Esophagus squamous epithelium (tissue), 5 donors: ENCODE results near the gene GGCT. TPM values are rescaled to one million over a fixed set of nuclear protein-coding genes. Genes with fewer than 3 reads are reported as not detected.

Experiments
- DNase-seq: peaks from one replicate; lab custom pipeline; 2025; lab: John Stamatoyannopoulos, UW
- H3K27ac ChIP-seq, 4 donors: fragments of 200-600 bp; sonication (generic); one replicate each; pipeline ENCODE4 v1.5.1; 2016 to 2019; ENCODE audit warnings: mild to moderate bottlenecking in 1 of 4
- H3K27me3 ChIP-seq, 4 donors: fragments of 200-600 bp; sonication (generic); 1 replicate in 3 of 4; 2 replicates in 1 of 4; pipeline versions ENCODE4 v1.5.1 to v1.6.0; 2017 to 2021; ENCODE audit warnings: antibody characterized with exemption in 1 of 4
- H3K36me3 ChIP-seq, 3 donors: fragments of 200-600 bp; sonication (generic); one replicate each; pipeline ENCODE4 v1.5.1; 2016 to 2019
- H3K4me1 ChIP-seq, 3 donors: fragments of 200-600 bp; sonication (generic); one replicate each; pipeline ENCODE4 v1.5.1; 2017 to 2019
- H3K4me3 ChIP-seq, 4 donors: fragments of 200-600 bp; sonication (generic); 1 replicate in 3 of 4; 2 replicates in 1 of 4; pipeline ENCODE4 v1.5.1; 2016 to 2019; ENCODE audit warnings: mild to moderate bottlenecking in 2 of 4, moderate library complexity in 1 of 4
- H3K9me3 ChIP-seq, 3 donors: fragments of 200-600 bp; sonication (generic); one replicate each; pipeline ENCODE4 v1.5.1; 2016 to 2019
- POLR2A ChIP-seq, 4 donors: fragments of 450-650 bp; IDR thresholded peaks; one replicate each; pipeline ENCODE4 v1.6.1; 2017; ENCODE audit warnings: antibody characterized with exemption in 4 of 4, mild to moderate bottlenecking in 4 of 4, moderate library complexity in 3 of 4
- WGBS, 2 donors: methylation state at CpG; one replicate each; pipeline ENCODE4 v1.1.5; 2018; 5-methylcytosine and 5-hydroxymethylcytosine counted together
- intact Hi-C: fragments of 100-400 bp; cut with DNase I; formaldehyde crosslinking; loops from one replicate; pipeline ENCODE4 v1.15.0; 2022
- total RNA-seq, 4 donors: library from RNA; depleted of rRNA; stranded (reverse); fragments of >200 nt; gene quantifications; one replicate each; pipeline ENCODE4 v1.1.0, GENCODE V29; 2016
- TF ChIP-seq, protein P1 (sequence below), 6 experiments: fragments of 450-650 bp in 4 of 6; fragments of 200-600 bp in 2 of 6; sonication (generic) in 2 of 6; IDR thresholded peaks; one replicate each; pipeline ENCODE4 v1.5.1; 2016 to 2019; ENCODE audit warnings: antibody characterized with exemption in 6 of 6, mild to moderate bottlenecking in 4 of 6, moderate library complexity in 4 of 6
- donor health status: DM: yes; HTN: yes; CAD: no.

GGCT gene
- total RNA-seq, 4 donors from 2014 or later: 42.3 to 74.9 (median 63.9) TPM

DNA sequence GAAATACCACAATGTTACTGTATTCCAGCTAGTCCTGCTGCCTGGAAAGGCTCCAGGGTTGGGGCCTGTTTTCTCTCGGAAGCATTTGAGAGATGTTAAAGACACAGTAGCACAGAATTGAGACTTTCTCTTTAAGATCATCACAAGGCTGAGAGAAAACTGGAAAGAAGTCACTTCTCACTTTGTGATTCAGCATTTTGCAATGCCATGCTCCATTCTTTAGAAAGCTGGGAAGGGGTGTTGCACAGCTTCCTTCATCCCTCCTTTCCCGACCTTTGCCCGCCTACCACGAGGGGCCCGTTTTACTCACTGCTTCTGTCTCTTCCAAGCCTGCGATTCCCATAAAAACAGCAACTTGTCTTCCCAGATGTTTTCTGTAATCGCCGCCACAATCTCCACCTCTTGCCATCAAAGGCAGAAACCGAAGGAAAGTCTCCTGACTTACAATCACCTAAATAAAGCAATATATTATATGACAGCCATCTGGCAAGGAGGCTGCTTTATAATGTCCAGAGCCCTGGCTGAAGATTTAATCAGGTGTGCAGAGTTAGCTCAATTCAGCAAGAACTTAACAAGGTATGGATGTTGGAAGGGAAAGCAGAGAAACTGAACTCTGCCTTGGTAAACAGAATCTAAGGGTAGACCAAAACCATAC lies 44.9 kb downstream of the GGCT start:
- Histone ChIP-seq H3K27me3 (no peaks in the 10 kb centered on the region), H3K4me1 (peaks cover 0 to 36% (median 10%) of the 10 kb centered on the region in 3 donors), H3K9me3 (no peaks in the 10 kb centered on the region), H3K36me3 (peaks cover 0 to 43% (median 9%) of the 10 kb centered on the region in 3 donors), H3K4me3 (no peak overlapping the region), H3K27ac (peak overlapping the region in 3 of 4 donors; percentile 47 to 78 (median 58))
- TF ChIP-seq POLR2A (IDR thresholded peaks at IDR 0.05): no peak
- TF ChIP-seq, protein P1, sequence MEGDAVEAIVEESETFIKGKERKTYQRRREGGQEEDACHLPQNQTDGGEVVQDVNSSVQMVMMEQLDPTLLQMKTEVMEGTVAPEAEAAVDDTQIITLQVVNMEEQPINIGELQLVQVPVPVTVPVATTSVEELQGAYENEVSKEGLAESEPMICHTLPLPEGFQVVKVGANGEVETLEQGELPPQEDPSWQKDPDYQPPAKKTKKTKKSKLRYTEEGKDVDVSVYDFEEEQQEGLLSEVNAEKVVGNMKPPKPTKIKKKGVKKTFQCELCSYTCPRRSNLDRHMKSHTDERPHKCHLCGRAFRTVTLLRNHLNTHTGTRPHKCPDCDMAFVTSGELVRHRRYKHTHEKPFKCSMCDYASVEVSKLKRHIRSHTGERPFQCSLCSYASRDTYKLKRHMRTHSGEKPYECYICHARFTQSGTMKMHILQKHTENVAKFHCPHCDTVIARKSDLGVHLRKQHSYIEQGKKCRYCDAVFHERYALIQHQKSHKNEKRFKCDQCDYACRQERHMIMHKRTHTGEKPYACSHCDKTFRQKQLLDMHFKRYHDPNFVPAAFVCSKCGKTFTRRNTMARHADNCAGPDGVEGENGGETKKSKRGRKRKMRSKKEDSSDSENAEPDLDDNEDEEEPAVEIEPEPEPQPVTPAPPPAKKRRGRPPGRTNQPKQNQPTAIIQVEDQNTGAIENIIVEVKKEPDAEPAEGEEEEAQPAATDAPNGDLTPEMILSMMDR (IDR thresholded peaks at IDR 0.05): no peak
- intact Hi-C loops: no loop called here
- no peak for DNase-seq
- WGBS, 2 donors: 57 to 71% methylated on average over 9 of the region's 9 CpGs

DNA sequence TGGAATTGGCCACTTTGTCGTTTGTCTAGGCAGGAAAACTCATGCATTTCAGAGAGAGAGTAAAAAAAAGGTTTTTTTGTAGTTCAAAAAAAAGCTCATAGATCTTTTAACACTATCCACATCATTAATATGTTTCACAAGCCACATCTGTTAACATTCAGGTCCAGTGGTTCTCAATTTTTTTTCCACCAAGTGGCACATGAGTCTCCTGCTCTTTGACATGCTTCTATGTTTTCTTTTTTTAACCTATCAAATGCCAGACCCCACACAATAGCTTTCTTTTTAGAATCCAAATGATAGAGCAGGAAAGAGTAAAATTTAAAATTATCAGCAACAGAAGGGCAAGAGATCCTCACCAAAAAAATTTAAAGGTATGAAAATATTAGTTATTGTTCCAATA lies 46.3 kb downstream of the GGCT start:
- H3K9me3 ChIP-seq: no peaks in the 10 kb centered on the region
- peaks cover 0 to 23% (median 0%) of the 10 kb centered on the region in 3 donors for H3K4me1 ChIP-seq
- no peak overlapping the region for H3K4me3 ChIP-seq
- TF ChIP-seq, protein P1 (IDR thresholded peaks at IDR 0.05): no peak
- TF ChIP-seq POLR2A (IDR thresholded peaks at IDR 0.05): no peak
- no peaks in the 10 kb centered on the region for H3K27me3 ChIP-seq
- DNase-seq: no peak
- H3K27ac ChIP-seq: no peak overlapping the region
- 68 to 75% methylated on average over 1 of the region's 1 CpG for WGBS, 2 donors
- intact Hi-C loops: no loop called here
- H3K36me3 ChIP-seq: peaks cover 0 to 57% (median 9%) of the 10 kb centered on the region in 3 donors

DNA sequence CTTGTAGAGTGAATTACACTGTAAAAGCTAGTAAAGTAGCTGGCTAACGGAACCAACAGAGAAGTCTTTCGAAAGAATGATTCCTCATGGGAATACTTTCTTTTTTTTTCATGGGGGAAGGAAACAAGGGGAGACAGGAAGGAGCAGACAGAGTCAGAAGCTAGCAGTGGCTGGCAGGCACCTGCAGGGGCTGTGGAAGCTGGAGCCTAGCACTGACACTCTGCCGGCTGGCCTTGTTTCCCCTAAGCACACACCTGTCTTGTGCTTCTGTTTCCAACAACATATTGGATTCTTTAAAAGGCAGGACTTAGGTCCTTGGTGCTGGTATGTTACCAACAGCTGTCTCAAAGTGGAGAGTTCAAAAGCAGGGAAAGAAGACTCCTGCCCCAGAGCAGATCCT lies 50.7 kb downstream of the GGCT start:
- H3K9me3 ChIP-seq: no peaks in the 10 kb centered on the region
- intact Hi-C loops: no loop called here
- H3K4me1 ChIP-seq: peaks cover 0 to 8% (median 0%) of the 10 kb centered on the region in 3 donors
- H3K36me3 ChIP-seq: peaks cover 9 to 94% (median 33%) of the 10 kb centered on the region in 3 donors
- no peak for DNase-seq
- no peaks in the 10 kb centered on the region for H3K27me3 ChIP-seq
- no peak overlapping the region for H3K4me3 ChIP-seq
- 68 to 84% methylated on average over 3 of the region's 3 CpGs for WGBS, 2 donors
- no peak overlapping the region for H3K27ac ChIP-seq
- TF ChIP-seq, protein P1 (IDR thresholded peaks at IDR 0.05): no peak
- no peak for TF ChIP-seq POLR2A (IDR thresholded peaks at IDR 0.05)

DNA sequence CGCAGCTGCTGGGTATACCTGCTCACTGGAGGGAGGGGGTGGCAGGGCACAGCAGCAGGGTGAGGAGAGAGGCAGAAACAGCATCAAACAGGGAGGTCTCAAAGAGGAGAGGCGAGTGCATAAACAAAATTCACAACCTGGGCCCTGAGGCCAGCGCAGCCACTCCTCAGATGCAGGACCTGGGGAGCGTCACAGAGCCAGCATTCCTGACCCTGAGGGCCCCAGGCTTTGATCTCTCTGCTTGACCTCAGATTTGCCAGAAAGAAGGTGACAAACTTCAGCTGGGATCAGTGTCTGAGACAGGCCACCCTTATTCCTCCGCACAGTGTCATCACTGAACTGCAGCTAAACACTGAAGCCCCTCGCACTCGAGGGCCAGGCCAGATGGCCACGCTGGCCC lies 51.6 kb downstream of the GGCT start:
- Histone ChIP-seq H3K9me3 (no peaks in the 10 kb centered on the region), H3K27ac (no peak overlapping the region), H3K4me3 (no peak overlapping the region), H3K36me3 (peaks cover 11 to 100% (median 35%) of the 10 kb centered on the region in 3 donors), H3K4me1 (peaks cover 0 to 5% (median 0%) of the 10 kb centered on the region in 3 donors), H3K27me3 (no peaks in the 10 kb centered on the region)
- intact Hi-C loops: no loop called here
- TF ChIP-seq, protein P1 (IDR thresholded peaks at IDR 0.05): no peak
- no peak for TF ChIP-seq POLR2A (IDR thresholded peaks at IDR 0.05)
- DNase-seq: no peak
- WGBS, 2 donors: 96 to 97% methylated on average over 6 to 7 of the region's 8 CpGs

GRCh38 chr7:30452280-30452930 lies 52.2 kb downstream of the GGCT start:
- no peaks in the 10 kb centered on the region for H3K9me3 ChIP-seq

More at GRCh38 chr7:30452280-30452930, 52.2 kb downstream of the GGCT start:
- Histone ChIP-seq H3K27me3 (no peaks in the 10 kb centered on the region), H3K4me1 (peaks cover 0 to 5% (median 0%) of the 10 kb centered on the region in 3 donors), H3K36me3 (peaks cover 15 to 100% (median 39%) of the 10 kb centered on the region in 3 donors), H3K27ac (no peak overlapping the region), H3K4me3 (no peak overlapping the region)
- DNase-seq: no peak
- intact Hi-C loops: no loop called here
- WGBS, 2 donors: 83 to 96% methylated on average over 12 to 15 of the region's 27 CpGs
- TF ChIP-seq POLR2A (IDR thresholded peaks at IDR 0.05): no peak
- TF ChIP-seq, protein P1 (IDR thresholded peaks at IDR 0.05): no peak
